ENCODE measurements around the gene LYG1.
"Not testable (repeated sequence)": the region's sequence is repeated elsewhere in the genome, so short reads cannot be mapped to it uniquely, and the experiment has no call there.

LYG1 gene

GRCh38 chr2:99338029-99338585 lies 37.1 kb upstream of the LYG1 start:
- TF ChIP-seq, protein P1, sequence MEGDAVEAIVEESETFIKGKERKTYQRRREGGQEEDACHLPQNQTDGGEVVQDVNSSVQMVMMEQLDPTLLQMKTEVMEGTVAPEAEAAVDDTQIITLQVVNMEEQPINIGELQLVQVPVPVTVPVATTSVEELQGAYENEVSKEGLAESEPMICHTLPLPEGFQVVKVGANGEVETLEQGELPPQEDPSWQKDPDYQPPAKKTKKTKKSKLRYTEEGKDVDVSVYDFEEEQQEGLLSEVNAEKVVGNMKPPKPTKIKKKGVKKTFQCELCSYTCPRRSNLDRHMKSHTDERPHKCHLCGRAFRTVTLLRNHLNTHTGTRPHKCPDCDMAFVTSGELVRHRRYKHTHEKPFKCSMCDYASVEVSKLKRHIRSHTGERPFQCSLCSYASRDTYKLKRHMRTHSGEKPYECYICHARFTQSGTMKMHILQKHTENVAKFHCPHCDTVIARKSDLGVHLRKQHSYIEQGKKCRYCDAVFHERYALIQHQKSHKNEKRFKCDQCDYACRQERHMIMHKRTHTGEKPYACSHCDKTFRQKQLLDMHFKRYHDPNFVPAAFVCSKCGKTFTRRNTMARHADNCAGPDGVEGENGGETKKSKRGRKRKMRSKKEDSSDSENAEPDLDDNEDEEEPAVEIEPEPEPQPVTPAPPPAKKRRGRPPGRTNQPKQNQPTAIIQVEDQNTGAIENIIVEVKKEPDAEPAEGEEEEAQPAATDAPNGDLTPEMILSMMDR (IDR thresholded peaks at IDR 0.05; ENCODE audit: borderline replicate concordance, control extremely low read depth, extremely low read depth, insufficient read depth, missing control alignments) = no peak
- DNase-seq (ENCODE audit: low spot score) = no peak
- in situ Hi-C loops (cut with MboI; ENCODE audit: low sequenced_read_pairs, unreplicated experiment) = no loop called here

DNA sequence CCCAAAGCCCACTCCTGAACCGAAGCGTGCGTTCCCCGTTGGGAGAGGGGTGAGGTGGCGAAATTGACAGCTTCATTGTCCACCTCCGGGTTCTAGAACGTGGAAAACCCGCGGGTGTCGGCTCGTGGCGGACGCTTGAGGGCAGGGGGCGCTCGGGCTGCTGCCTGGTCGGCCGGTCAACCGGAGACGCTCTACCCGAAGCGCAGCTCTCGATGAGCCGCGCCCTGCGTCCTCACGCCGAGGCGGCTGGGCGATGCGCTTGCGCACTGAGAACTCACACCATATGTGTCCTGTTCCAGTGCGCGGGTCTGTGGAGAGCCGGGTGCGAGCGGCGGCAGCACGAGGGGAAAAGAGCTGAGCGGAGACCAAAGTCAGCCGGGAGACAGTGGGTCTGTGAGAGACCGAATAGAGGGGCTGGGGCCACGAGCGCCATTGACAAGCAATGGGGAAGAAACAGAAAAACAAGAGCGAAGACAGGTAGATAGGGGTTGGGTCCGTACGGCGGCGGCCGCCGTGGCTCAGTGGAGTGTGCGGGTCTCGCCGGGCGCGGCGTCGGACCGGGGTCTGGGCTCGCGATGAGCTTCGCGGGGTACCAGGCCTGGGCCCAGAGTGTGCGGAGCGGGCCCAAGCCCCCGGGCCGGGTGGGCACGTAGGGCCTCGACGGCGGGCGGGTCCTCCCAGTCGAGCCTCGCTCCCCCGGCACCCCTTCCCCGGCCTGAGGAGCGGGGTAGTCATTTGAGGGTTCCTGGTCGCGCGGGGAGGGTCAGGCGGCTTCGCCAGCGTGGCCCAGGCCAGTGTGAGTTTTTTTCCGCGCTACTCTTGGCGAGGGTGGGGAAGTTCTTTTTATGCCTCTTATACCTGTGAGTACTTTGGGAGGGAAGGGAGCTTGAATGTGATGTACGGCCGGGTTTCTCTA lies 36.4 kb upstream of the LYG1 start, which contains the start of gene EIF5B:
EIF5B (plus strand) TSS at position 277 of the 916 bp plus-strand sequence; CDS start at position 443, 166 bp downstream.
- in situ Hi-C loops (cut with MboI; ENCODE audit: low sequenced_read_pairs, unreplicated experiment) = no loop called here
- DNase-seq (ENCODE audit: low spot score) = peak; percentile 92
- TF ChIP-seq, protein P1 (IDR thresholded peaks at IDR 0.05; ENCODE audit: borderline replicate concordance, control extremely low read depth, extremely low read depth, insufficient read depth, missing control alignments) = peak; percentile 86

DNA sequence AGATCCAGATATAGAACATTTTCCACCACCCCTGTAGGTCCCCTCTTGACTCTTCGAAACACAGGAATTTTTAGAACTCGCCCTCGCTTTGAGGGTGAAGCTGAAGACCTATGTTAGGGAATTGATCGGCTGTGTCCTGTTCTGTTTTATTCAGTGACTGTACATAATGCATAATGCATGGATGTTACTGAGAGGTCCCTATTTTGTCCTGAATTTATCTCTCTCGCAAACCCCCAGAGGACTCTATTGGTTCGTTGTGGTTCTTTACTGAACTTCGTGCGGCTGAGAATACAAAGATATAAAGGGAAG lies 35.8 kb upstream of the LYG1 start:
- in situ Hi-C loops (cut with MboI; ENCODE audit: low sequenced_read_pairs, unreplicated experiment) = no loop called here
- TF ChIP-seq, protein P1 (IDR thresholded peaks at IDR 0.05; ENCODE audit: borderline replicate concordance, control extremely low read depth, extremely low read depth, insufficient read depth, missing control alignments) = no peak
- no peak for DNase-seq (ENCODE audit: low spot score)

DNA sequence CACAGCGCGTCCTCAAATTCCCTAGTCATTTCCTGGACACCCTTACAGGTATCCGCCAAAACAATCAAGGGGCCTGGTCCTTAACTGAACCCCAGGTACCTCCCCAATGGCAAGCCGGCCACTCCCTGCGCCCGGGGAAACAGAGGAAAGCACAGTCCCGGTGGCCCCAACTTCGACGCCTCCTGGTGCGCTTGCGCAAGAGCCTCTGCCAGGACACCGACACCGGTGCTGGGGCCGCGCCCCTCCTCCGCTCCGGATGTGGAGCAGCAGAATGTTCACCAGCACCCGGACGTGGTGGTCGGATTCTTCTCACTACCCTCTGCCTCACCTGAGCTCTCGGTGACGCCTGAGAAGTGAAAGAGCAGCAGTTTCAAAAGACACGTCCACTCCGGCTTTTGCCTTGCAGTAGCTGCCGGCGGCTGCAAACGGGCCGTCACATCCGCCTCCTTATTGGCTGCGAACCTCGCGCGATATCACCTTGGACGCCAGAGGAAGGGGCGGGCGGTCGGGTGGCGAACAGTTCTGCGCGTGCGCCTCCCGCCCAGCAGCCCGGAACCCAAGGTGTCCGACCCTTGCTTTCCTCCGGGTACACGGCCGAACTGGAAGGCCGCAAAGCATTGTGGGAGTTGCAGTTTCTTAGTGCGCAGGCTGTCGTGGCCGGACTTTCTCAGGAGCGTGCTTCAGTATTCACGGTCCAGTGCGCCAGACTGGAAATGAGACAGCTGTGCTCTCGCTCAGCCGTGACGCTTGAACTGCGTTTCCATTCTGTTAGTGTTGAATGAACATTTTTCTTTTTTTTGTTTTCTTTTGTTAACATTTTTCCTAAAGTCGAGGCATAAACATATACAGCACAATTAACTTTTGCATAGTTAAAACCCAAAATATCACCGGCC lies 35.2 kb upstream of the LYG1 start, which contains the start of gene TXNDC9:
TXNDC9 (minus strand) TSS at position 423 of the 893 bp plus-strand sequence. CDS start 3,123 bp downstream, outside the sequence.
- DNase-seq (ENCODE audit: low spot score) = peak; percentile 98
- TF ChIP-seq, protein P1 (IDR thresholded peaks at IDR 0.05; ENCODE audit: borderline replicate concordance, control extremely low read depth, extremely low read depth, insufficient read depth, missing control alignments) = no peak
- in situ Hi-C loops (cut with MboI; ENCODE audit: low sequenced_read_pairs, unreplicated experiment) = no loop called here

GRCh38 chr2:99325384-99325783 lies 24.4 kb upstream of the LYG1 start:
- no peak for DNase-seq (ENCODE audit: low spot score)
- in situ Hi-C loops (cut with MboI; ENCODE audit: low sequenced_read_pairs, unreplicated experiment) = no loop called here
- TF ChIP-seq, protein P1 (IDR thresholded peaks at IDR 0.05; ENCODE audit: borderline replicate concordance, control extremely low read depth, extremely low read depth, insufficient read depth, missing control alignments) = no peak

DNA sequence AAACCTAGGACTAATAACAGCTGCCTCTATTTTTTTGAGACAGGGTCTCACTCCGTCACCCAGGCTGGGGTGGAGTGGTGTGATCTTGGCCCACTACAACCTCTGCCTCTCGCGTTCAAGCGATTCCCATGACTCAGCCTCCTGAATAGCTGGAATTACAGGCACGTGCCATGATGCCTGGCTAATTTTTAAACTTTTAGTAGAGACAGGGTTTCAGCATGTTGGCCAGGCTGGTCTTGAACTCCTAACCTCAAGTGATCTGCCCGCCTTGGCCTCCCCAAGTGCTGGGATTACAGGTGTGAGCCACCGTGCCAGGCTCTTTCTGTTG lies 16.8 kb upstream of the LYG1 start:
- in situ Hi-C loops (cut with MboI; ENCODE audit: low sequenced_read_pairs, unreplicated experiment); DNase-seq (ENCODE audit: low spot score): not testable (repeated sequence)
